ENCODE measurements around the gene VWA3B. TPM values are rescaled to one million over a fixed set of nuclear protein-coding genes. Genes with fewer than 3 reads are reported as not detected.
"Not testable (repeated sequence)": the region's sequence is repeated elsewhere in the genome, so short reads cannot be mapped to it uniquely, and the experiment has no call there.

Gene VWA3B
- total RNA-seq, 3 donors from 2014 or later = not detected

GRCh38 chr2:98300141-98300874 is 213.3 kb downstream of the VWA3B start:
- no peaks in the 10 kb centered on the region for H3K36me3 ChIP-seq
- no peaks in the 10 kb centered on the region for H3K27me3 ChIP-seq
- no peak for DNase-seq (ENCODE audit: low spot score in 2 of 2)
- H3K4me3 ChIP-seq = no peak overlapping the region
- no peaks in the 10 kb centered on the region for H3K9me3 ChIP-seq
- H3K27ac ChIP-seq = no peak overlapping the region
- TF ChIP-seq POLR2AphosphoS5 (IDR thresholded peaks at IDR 0.05) (no peak), CTCF (IDR thresholded peaks at IDR 0.05) (no peak)
- no peaks in the 10 kb centered on the region for H3K4me1 ChIP-seq
- intact Hi-C loops (cut with DNase I; ENCODE audit: low total_unique reads) = no loop called here

- intact Hi-C loops (cut with DNase I; ENCODE audit: low total_unique reads) = no loop called here
- H3K27me3 ChIP-seq = no peaks in the 10 kb centered on the region
- no peaks in the 10 kb centered on the region for H3K4me1 ChIP-seq
- no peaks in the 10 kb centered on the region for H3K36me3 ChIP-seq
- no peaks in the 10 kb centered on the region for H3K9me3 ChIP-seq
- no peak for DNase-seq (ENCODE audit: low spot score in 2 of 2)
- TF ChIP-seq CTCF (IDR thresholded peaks at IDR 0.05) (no peak), POLR2AphosphoS5 (IDR thresholded peaks at IDR 0.05) (no peak), POLR2A (IDR thresholded peaks at IDR 0.05) (no peak)
- no peak overlapping the region for H3K27ac ChIP-seq
- no peak overlapping the region for H3K4me3 ChIP-seq
These were observed 214.5 kb downstream of the VWA3B start for GRCh38 chr2:98301469-98301868.

- H3K27me3 ChIP-seq; H3K27ac ChIP-seq; H3K9me3 ChIP-seq; H3K4me1 ChIP-seq; H3K4me3 ChIP-seq; intact Hi-C loops (cut with DNase I; ENCODE audit: low total_unique reads); DNase-seq (ENCODE audit: low spot score in 2 of 2); H3K36me3 ChIP-seq: not testable (repeated sequence)
These were observed 220.2 kb downstream of the VWA3B start for GRCh38 chr2:98307131-98307696.

- Histone ChIP-seq H3K27ac (no peak overlapping the region), H3K27me3 (peaks cover 0 to 9% of the 10 kb centered on the region in 2 donors), H3K4me3 (no peak overlapping the region), H3K4me1 (no peaks in the 10 kb centered on the region), H3K9me3 (no peaks in the 10 kb centered on the region), H3K36me3 (no peaks in the 10 kb centered on the region)
- intact Hi-C loops (cut with DNase I; ENCODE audit: low total_unique reads) = no loop called here
- TF ChIP-seq POLR2AphosphoS5 (IDR thresholded peaks at IDR 0.05) (no peak), POLR2A (IDR thresholded peaks at IDR 0.05) (no peak)
- DNase-seq (ENCODE audit: low spot score in 2 of 2) = no peak
These were observed 221.1 kb downstream of the VWA3B start for GRCh38 chr2:98308068-98308467.

- intact Hi-C loops (cut with DNase I; ENCODE audit: low total_unique reads) = no loop called here
These were observed 221.6 kb downstream of the VWA3B start for GRCh38 chr2:98308532-98308931.

More at GRCh38 chr2:98308532-98308931, 221.6 kb downstream of the VWA3B start:
- Histone ChIP-seq H3K4me1 (no peaks in the 10 kb centered on the region), H3K36me3 (no peaks in the 10 kb centered on the region), H3K27ac (no peak overlapping the region), H3K4me3 (no peak overlapping the region), H3K27me3 (peaks cover 0 to 9% of the 10 kb centered on the region in 2 donors), H3K9me3 (no peaks in the 10 kb centered on the region)
- no peak for TF ChIP-seq POLR2AphosphoS5 (IDR thresholded peaks at IDR 0.05)
- TF ChIP-seq CTCF (IDR thresholded peaks at IDR 0.05) = no peak
- no peak for TF ChIP-seq POLR2A (IDR thresholded peaks at IDR 0.05)
- no peak for DNase-seq (ENCODE audit: low spot score in 2 of 2)
